Neural cell (in vitro differentiated cells): Measurements from ENCODE around the gene CDC123. TPM values are rescaled to one million over a fixed set of nuclear protein-coding genes. Genes with fewer than 3 reads are reported as not detected.

Experiments used
- H2AFZ ChIP-seq: fragments of 200-600, 300-800 bp; sonication (generic), shearing (Covaris generic); 2 replicates; pipeline ENCODE4 v1.6.0; 2014; ENCODE audit warnings: low read depth, mild to moderate bottlenecking, antibody characterized with exemption, low read length, moderate library complexity
- H3F3A ChIP-seq: fragments of 200-600 bp; shearing (Covaris generic); 2 replicates; pipeline ENCODE4 v1.6.1; 2016; ENCODE audit warnings: mild to moderate bottlenecking, moderate library complexity, mixed read lengths, antibody characterized with exemption, low read length; ENCODE audit not compliant: insufficient read depth, poor library complexity, severe bottlenecking
- H3K27ac ChIP-seq: fragments of 200-600, 300-800 bp; sonication (generic), shearing (Covaris generic); 2 replicates; pipeline ENCODE4 v1.5.1; 2014; ENCODE audit warnings: mild to moderate bottlenecking, low read length, moderate library complexity
- H3K27me3 ChIP-seq: fragments of 300-800, 200-600 bp; sonication (generic), shearing (Covaris generic); 2 replicates; pipeline ENCODE4 v1.6.0; 2014; ENCODE audit warnings: mild to moderate bottlenecking, low read depth, low read length, moderate library complexity; ENCODE audit not compliant: insufficient read depth
- H3K36me3 ChIP-seq: fragments of 300-800, 200-600 bp; sonication (generic), shearing (Covaris generic); 2 replicates; pipeline ENCODE4 v1.5.1; 2014; ENCODE audit warnings: mild to moderate bottlenecking, antibody characterized with exemption, low read length, moderate library complexity; ENCODE audit not compliant: insufficient read depth
- H3K4me2 ChIP-seq: fragments of 300-800, 200-600 bp; sonication (generic), shearing (Covaris generic); 2 replicates; pipeline ENCODE4 v1.6.0; 2014; ENCODE audit warnings: mild to moderate bottlenecking, low read length
- H3K4me3 ChIP-seq: fragments of 300-800, 200-600 bp; sonication (generic), shearing (Covaris generic); 2 replicates; pipeline ENCODE4 v1.5.1; 2014; ENCODE audit warnings: mild to moderate bottlenecking, low read length, moderate library complexity
- H3K79me2 ChIP-seq: fragments of 200-600 bp; shearing (Covaris generic); replicated peaks from 2 replicates; pipeline ENCODE4 v1.6.0; 2014; ENCODE audit warnings: mild to moderate bottlenecking, low read length, moderate library complexity; ENCODE audit not compliant: insufficient read depth
- H3K9ac ChIP-seq: fragments of 300-800, 200-600 bp; sonication (generic), shearing (Covaris generic); 2 replicates; pipeline ENCODE4 v1.6.1; 2016; ENCODE audit warnings: mild to moderate bottlenecking, low read length, mixed read lengths
- H3K9me2 ChIP-seq: fragments of 200-600 bp; shearing (Covaris generic); 2 replicates; pipeline ENCODE4 v1.6.1; 2016; ENCODE audit warnings: mild to moderate bottlenecking, low read length, mixed read lengths; ENCODE audit not compliant: insufficient read depth
- H3K9me3 ChIP-seq: fragments of 200-600, 300-800 bp; sonication (generic), shearing (Covaris generic); 2 replicates; pipeline ENCODE4 v1.6.1; 2016; ENCODE audit warnings: mild to moderate bottlenecking, mixed run types, low read length, moderate library complexity, mixed read lengths
- H4K20me1 ChIP-seq: fragments of 200-600 bp; shearing (Covaris generic); 2 replicates; pipeline ENCODE4 v1.6.1; 2016; ENCODE audit warnings: mild to moderate bottlenecking, mixed run types; ENCODE audit not compliant: insufficient read depth
- EP300 ChIP-seq: fragments of 450-650 bp; conservative IDR thresholded peaks from 2 replicates; pipeline ENCODE4 v1.6.1; 2014; ENCODE audit warnings: antibody characterized with exemption, mild to moderate bottlenecking, moderate library complexity; ENCODE audit not compliant: poor library complexity, severe bottlenecking
- EZH2 ChIP-seq: fragments of 200-600, 300-800 bp; shearing (Covaris generic), sonication (generic); IDR thresholded peaks from 2 replicates; pipeline ENCODE4 v1.6.1; 2014; ENCODE audit warnings: antibody characterized with exemption, low read length, borderline replicate concordance, mild to moderate bottlenecking; ENCODE audit not compliant: insufficient read depth, poor library complexity, severe bottlenecking
- MXI1 ChIP-seq: fragments of 450-650 bp; conservative IDR thresholded peaks from 2 replicates; pipeline ENCODE4 v1.6.1; 2014; ENCODE audit warnings: antibody characterized with exemption, mild to moderate bottlenecking; ENCODE audit not compliant: poor library complexity, severe bottlenecking
- RAD21 ChIP-seq: fragments of 450-650 bp; conservative IDR thresholded peaks from 2 replicates; pipeline ENCODE4 v1.6.1; 2014; ENCODE audit warnings: antibody characterized with exemption, mild to moderate bottlenecking, moderate library complexity
- TAF1 ChIP-seq: IDR thresholded peaks from 2 replicates; pipeline ENCODE4 v1.6.1; 2012; ENCODE audit warnings: low read depth
- polyA plus RNA-seq: library from polyadenylated mRNA; depleted of rRNA; stranded (reverse); fragments of >200 nt; gene quantifications from 2 replicates; pipeline ENCODE4 v1.2.3, GENCODE V29; 2014
- TF ChIP-seq, protein P1 (sequence below): fragments of 450-650 bp; IDR thresholded peaks from 2 replicates; pipeline ENCODE4 v1.5.1; 2014; ENCODE audit warnings: antibody characterized with exemption, mild to moderate bottlenecking, moderate library complexity; ENCODE audit not compliant: poor library complexity, severe bottlenecking
- TF ChIP-seq, protein P2 (sequence below): IDR thresholded peaks from 2 replicates; pipeline ENCODE4 v1.6.1; 2012; ENCODE audit warnings: borderline replicate concordance

Gene CDC123
- polyA plus RNA-seq, 1 donor from 2014 or later = 110 TPM

DNA sequence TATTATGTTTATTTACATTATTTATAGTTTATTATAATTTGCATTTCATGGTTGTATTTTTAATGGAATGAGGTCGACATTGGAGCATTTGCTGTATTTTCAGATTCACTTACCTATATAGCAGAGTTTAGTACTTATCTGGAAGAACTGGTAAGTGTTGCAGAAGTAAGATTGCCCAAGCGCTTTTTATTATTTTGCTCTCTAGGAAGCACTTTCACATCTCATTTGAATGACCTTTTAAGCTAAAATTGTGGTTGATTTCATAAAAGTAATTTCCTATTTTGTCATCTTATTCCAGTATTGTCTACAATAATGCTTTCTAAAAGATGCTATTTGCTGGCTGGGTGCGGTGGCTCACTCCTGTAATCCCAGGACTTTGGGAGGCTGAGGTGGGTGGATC, 37.9 kb upstream of the CDC123 start:
- Histone ChIP-seq H3F3A (no peaks in the 10 kb centered on the region), H2AFZ (no peak overlapping the region), H3K9me3 (no peaks in the 10 kb centered on the region), H3K9me2 (no peaks in the 10 kb centered on the region), H3K9ac (no peak overlapping the region), H3K36me3 (peaks cover 7% of the 10 kb centered on the region), H3K4me3 (no peak overlapping the region), H3K27ac (no peak overlapping the region), H3K27me3 (no peaks in the 10 kb centered on the region), H4K20me1 (no peaks in the 10 kb centered on the region), H3K79me2 (no peaks in the 10 kb centered on the region), H3K4me2 (no peak overlapping the region)
- TF ChIP-seq RAD21 = no peak
- TF ChIP-seq, protein P1, sequence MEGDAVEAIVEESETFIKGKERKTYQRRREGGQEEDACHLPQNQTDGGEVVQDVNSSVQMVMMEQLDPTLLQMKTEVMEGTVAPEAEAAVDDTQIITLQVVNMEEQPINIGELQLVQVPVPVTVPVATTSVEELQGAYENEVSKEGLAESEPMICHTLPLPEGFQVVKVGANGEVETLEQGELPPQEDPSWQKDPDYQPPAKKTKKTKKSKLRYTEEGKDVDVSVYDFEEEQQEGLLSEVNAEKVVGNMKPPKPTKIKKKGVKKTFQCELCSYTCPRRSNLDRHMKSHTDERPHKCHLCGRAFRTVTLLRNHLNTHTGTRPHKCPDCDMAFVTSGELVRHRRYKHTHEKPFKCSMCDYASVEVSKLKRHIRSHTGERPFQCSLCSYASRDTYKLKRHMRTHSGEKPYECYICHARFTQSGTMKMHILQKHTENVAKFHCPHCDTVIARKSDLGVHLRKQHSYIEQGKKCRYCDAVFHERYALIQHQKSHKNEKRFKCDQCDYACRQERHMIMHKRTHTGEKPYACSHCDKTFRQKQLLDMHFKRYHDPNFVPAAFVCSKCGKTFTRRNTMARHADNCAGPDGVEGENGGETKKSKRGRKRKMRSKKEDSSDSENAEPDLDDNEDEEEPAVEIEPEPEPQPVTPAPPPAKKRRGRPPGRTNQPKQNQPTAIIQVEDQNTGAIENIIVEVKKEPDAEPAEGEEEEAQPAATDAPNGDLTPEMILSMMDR = no peak

DNA sequence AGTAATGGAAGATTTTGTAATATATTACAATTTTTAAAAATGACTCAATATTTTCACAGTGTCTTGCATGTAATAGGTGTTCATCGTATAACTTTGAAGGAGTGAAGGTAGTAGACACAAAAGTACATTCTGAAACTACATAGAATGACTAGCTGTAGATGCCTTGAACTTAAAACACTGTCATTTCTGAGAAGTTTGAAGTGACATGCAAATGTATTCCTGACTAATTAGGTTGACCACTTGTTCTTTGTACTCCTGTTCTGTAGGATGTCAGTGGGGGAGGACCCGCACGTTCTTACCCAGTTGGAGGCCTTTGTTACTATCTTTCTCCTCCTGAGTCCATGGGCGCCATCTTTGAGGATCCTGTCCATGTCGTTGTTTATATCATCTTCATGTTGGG, 35.3 kb upstream of the CDC123 start:
- Histone ChIP-seq H3K9me2 (no peaks in the 10 kb centered on the region), H3F3A (no peaks in the 10 kb centered on the region), H4K20me1 (no peaks in the 10 kb centered on the region), H3K9me3 (no peaks in the 10 kb centered on the region), H3K4me3 (no peak overlapping the region), H3K27me3 (no peaks in the 10 kb centered on the region), H2AFZ (no peak overlapping the region), H3K36me3 (peaks cover 13% of the 10 kb centered on the region), H3K79me2 (no peaks in the 10 kb centered on the region), H3K27ac (no peak overlapping the region), H3K4me2 (no peak overlapping the region), H3K9ac (no peak overlapping the region)
- TF ChIP-seq, protein P1 = no peak
- TF ChIP-seq EP300 (no peak), MXI1 (no peak)

DNA sequence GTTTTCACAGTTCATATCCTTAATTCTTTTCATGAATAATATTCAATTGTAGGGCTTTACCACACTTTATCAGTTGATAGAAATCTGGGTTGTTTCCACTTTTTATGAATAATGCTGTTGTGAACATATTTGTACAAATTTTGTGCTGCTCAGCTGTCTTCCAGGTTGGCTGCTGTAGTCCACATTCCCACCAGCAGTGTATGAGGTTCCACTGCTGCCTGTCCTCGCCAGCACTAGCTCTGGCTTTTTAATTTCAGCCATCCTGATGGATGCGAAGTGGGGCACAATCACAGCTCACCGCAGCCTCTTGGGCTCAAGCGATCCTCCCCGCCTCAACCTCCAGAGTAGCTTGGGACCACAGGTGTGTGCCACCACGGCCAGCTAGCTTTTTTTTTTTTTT, 33.1 kb upstream of the CDC123 start:
- Histone ChIP-seq H3K27ac (no peak overlapping the region), H3K79me2 (no peaks in the 10 kb centered on the region), H2AFZ (no peak overlapping the region), H3K27me3 (no peaks in the 10 kb centered on the region), H3K9me2 (no peaks in the 10 kb centered on the region), H4K20me1 (no peaks in the 10 kb centered on the region), H3F3A (no peaks in the 10 kb centered on the region), H3K4me2 (no peak overlapping the region), H3K4me3 (no peak overlapping the region), H3K9me3 (no peaks in the 10 kb centered on the region), H3K36me3 (peaks cover 13% of the 10 kb centered on the region), H3K9ac (no peak overlapping the region)
- TF ChIP-seq EZH2 (no peak), EP300 (no peak), RAD21 (no peak), TAF1 (no peak)
- TF ChIP-seq, protein P2, sequence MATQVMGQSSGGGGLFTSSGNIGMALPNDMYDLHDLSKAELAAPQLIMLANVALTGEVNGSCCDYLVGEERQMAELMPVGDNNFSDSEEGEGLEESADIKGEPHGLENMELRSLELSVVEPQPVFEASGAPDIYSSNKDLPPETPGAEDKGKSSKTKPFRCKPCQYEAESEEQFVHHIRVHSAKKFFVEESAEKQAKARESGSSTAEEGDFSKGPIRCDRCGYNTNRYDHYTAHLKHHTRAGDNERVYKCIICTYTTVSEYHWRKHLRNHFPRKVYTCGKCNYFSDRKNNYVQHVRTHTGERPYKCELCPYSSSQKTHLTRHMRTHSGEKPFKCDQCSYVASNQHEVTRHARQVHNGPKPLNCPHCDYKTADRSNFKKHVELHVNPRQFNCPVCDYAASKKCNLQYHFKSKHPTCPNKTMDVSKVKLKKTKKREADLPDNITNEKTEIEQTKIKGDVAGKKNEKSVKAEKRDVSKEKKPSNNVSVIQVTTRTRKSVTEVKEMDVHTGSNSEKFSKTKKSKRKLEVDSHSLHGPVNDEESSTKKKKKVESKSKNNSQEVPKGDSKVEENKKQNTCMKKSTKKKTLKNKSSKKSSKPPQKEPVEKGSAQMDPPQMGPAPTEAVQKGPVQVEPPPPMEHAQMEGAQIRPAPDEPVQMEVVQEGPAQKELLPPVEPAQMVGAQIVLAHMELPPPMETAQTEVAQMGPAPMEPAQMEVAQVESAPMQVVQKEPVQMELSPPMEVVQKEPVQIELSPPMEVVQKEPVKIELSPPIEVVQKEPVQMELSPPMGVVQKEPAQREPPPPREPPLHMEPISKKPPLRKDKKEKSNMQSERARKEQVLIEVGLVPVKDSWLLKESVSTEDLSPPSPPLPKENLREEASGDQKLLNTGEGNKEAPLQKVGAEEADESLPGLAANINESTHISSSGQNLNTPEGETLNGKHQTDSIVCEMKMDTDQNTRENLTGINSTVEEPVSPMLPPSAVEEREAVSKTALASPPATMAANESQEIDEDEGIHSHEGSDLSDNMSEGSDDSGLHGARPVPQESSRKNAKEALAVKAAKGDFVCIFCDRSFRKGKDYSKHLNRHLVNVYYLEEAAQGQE = no peak
